ENCODE data around the gene ARL15. TPM values are rescaled to one million over a fixed set of nuclear protein-coding genes. Genes with fewer than 3 reads are reported as not detected.

The ARL15 gene
- total and polyA plus RNA-seq, 9 of the 15 experiments (the other 6 are each of a cell fraction or from before 2014, with no cell fraction given): 18.5 to 80.4 (median 57.0) TPM

DNA sequence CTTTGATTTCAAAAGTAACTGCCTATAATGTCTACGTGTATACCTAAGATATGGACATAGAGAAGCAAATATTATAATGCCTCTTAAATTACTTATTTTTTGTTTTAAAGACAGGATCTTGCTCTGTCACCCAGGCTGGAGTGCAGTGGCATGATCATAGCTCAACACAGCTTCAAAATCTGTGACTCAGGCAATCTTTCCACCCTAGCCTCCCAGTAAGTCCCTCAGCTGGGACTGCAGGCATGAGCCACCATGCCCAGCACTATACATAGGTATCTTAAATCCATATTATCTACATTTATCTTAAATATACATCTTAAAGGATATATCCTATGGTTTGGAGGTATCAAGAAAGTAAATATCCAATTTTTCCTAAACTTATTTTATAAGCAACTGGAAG is 261.2 kb downstream of the ARL15 start:
- intact Hi-C loops (cut with micrococcal nuclease): no loop called here
- in situ Hi-C loops (cut with MboI): no loop called here
- no peak overlapping the region for H3K4me3 ChIP-seq
- no TSS peak for BruUV-seq (replicated peaks)
- FAIRE-seq (no peak), DNase-seq (ENCODE audit: extremely low read depth in 1 of 4, low spot score in 3 of 4) (no peak), ATAC-seq (no peak)
- CTCF ChIA-PET (ENCODE audit: low intra/inter-chr PET ratio): no interaction called here
- no peak overlapping the region for H3K4me2 ChIP-seq (ENCODE audit: insufficient read depth, low read length)
- H3K79me2 ChIP-seq (ENCODE audit: control insufficient read depth, insufficient read depth, low read length): 0 out of 3 replicates have a peak, but pooled peaks cover 3% of the 10 kb centered on the region
- no peak overlapping the region for H3K9ac ChIP-seq (ENCODE audit: insufficient read depth in 1 of 2, low read depth in 2 of 2, low read length in 2 of 2)
- H3K27me3 ChIP-seq (ENCODE audit: control insufficient read depth in 2 of 2, insufficient read depth in 2 of 2, low read length in 2 of 2): no peaks in the 10 kb centered on the region
- H4K20me1 ChIP-seq (replicated peaks; ENCODE audit: control insufficient read depth, insufficient read depth, low read length): no peaks in the 10 kb centered on the region
- no peaks in the 10 kb centered on the region for H3K9me1 ChIP-seq (ENCODE audit: control insufficient read depth, insufficient read depth, low read length)
- 77% methylated on average over 1 of the region's 1 CpG for WGBS (ENCODE audit: insufficient coverage, low coverage, missing lambda C conversion rate)
- TF ChIP-seq MECOM (CRISPR knock-in tag; IDR thresholded peaks at IDR 0.05) (no peak), SMAD4 (CRISPR knock-in tag; conservative IDR thresholded peaks at IDR 0.05) (no peak), NR0B1 (IDR thresholded peaks at IDR 0.05; ENCODE audit: partially characterized antibody) (no peak)
- H3K9me3 ChIP-seq (replicated peaks; ENCODE audit: control insufficient read depth, insufficient read depth, low read depth, low read length): no peaks in the 10 kb centered on the region
- POLR2A ChIA-PET: interaction anchor here (0.6 to 0.8 kb wide), 3 partner anchors 16 to 78 kb away, joined by 3 to 4 read pairs (median 3); no protein-coding TSS in a partner anchor
- no peak overlapping the region for H3K27ac ChIP-seq (ENCODE audit: extremely low read depth, low read depth, low read length)
- peaks cover 2% of the 10 kb centered on the region; the same call in 1 of the 3 replicates for H3K36me3 ChIP-seq (ENCODE audit: control insufficient read depth, insufficient read depth, low read length)
- no peak overlapping the region for H2AFZ ChIP-seq (ENCODE audit: low read depth, low read length)
- no peaks in the 10 kb centered on the region for H3K4me1 ChIP-seq (replicated peaks in 1 of 2; ENCODE audit: control insufficient read depth in 2 of 2, insufficient read depth in 2 of 2, low read length in 2 of 2)

All from K562 (cell line).